ENCODE measurements around the gene CLDN5.

DNA sequence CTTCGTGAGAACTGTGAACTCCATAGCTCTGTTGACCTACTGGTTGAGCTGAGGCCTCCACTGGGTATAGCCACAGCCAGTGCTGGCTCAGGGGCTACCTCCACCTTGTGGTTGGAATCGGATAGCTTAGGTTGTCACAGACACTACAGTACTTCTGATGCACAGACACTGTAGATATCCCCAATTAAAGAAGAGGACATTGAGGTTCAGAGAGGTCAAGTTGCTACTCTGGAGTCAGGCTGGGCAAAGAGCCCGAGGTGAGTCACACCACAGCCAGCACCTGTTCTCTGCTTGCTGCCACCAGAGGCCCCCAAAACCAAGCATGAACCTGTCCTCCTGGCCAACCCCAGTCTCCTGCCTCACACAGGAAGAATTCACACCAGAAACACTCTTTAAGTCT is 50.6 kb downstream of the CLDN5 start:
- no peak for TF ChIP-seq POLR2A (IDR thresholded peaks at IDR 0.05)
- TF ChIP-seq, protein P1, sequence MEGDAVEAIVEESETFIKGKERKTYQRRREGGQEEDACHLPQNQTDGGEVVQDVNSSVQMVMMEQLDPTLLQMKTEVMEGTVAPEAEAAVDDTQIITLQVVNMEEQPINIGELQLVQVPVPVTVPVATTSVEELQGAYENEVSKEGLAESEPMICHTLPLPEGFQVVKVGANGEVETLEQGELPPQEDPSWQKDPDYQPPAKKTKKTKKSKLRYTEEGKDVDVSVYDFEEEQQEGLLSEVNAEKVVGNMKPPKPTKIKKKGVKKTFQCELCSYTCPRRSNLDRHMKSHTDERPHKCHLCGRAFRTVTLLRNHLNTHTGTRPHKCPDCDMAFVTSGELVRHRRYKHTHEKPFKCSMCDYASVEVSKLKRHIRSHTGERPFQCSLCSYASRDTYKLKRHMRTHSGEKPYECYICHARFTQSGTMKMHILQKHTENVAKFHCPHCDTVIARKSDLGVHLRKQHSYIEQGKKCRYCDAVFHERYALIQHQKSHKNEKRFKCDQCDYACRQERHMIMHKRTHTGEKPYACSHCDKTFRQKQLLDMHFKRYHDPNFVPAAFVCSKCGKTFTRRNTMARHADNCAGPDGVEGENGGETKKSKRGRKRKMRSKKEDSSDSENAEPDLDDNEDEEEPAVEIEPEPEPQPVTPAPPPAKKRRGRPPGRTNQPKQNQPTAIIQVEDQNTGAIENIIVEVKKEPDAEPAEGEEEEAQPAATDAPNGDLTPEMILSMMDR (IDR thresholded peaks at IDR 0.05), result no peak
- no peak for TF ChIP-seq POLR2AphosphoS5 (IDR thresholded peaks at IDR 0.05; ENCODE audit: insufficient read depth in 1 of 2, low read depth in 1 of 2)
